K562 (cell line): ENCODE measurements around the gene ETHE1. TPM values are rescaled to one million over a fixed set of nuclear protein-coding genes. Genes with fewer than 3 reads are reported as not detected.

Experiments
- BCL6 ChIP-seq: fragments of 250-450 bp; sonication (Bioruptor Pico); IDR thresholded peaks from 2 replicates; pipeline ENCODE4 v1.4.0; 2020
- CHCHD3 ChIP-seq: fragments of 250-450 bp; sonication (Bioruptor Pico); IDR thresholded peaks from 2 replicates; pipeline ENCODE4 v2.1.2; 2022; ENCODE audit warnings: mild to moderate bottlenecking
- CTCF ChIP-seq, 3 experiments: IDR thresholded peaks in 2 of 3; conservative IDR thresholded peaks in 1 of 3; 2 replicates each; pipeline ENCODE4 v1.5.1; 2011 to 2012; ENCODE audit warnings: low read length in 3 of 3, mild to moderate bottlenecking in 3 of 3, control low read depth in 2 of 3, improper control_type of control experiment in 1 of 3, inconsistent platforms in 1 of 3, low read depth in 1 of 3, mixed read lengths in 1 of 3, moderate library complexity in 1 of 3; ENCODE audit not compliant: insufficient read depth in 2 of 3
- DDX20 ChIP-seq: fragments of 450-650 bp; IDR thresholded peaks from 2 replicates; pipeline ENCODE4 v1.6.1; 2016; ENCODE audit warnings: missing genetic modification characterization, low read depth, mild to moderate bottlenecking, missing compliant biosample characterization, moderate library complexity
- ELF4 ChIP-seq: fragments of 450-650 bp; formaldehyde crosslinking; IDR thresholded peaks from 2 replicates; pipeline ENCODE4 v1.4.0; 2022; ENCODE audit warnings: missing genetic modification characterization
- MGA ChIP-seq: fragments of 450-650 bp; IDR thresholded peaks from 2 replicates; pipeline ENCODE4 v1.6.1; 2016; ENCODE audit warnings: mild to moderate bottlenecking, moderate library complexity
- NFE2 ChIP-seq: IDR thresholded peaks from 2 replicates; pipeline ENCODE4 v1.6.1; 2014; ENCODE audit warnings: antibody characterized with exemption, low read depth
- POLR2H ChIP-seq: IDR thresholded peaks from 2 replicates; pipeline ENCODE4 v1.6.1; 2016; ENCODE audit warnings: missing genetic modification characterization, low read depth, mild to moderate bottlenecking, control low read depth, missing compliant biosample characterization, moderate library complexity
- TCFL5 ChIP-seq: fragments of 250-450 bp; sonication (Bioruptor Pico); conservative IDR thresholded peaks from 2 replicates; pipeline ENCODE4 v1.6.1; 2021; ENCODE audit warnings: mild to moderate bottlenecking, moderate library complexity, matching md5 sums
- THRA ChIP-seq: fragments of 450-650 bp; IDR thresholded peaks from 2 replicates; pipeline ENCODE4 v1.6.1; 2017; ENCODE audit warnings: mild to moderate bottlenecking, moderate library complexity
- ZNF121 ChIP-seq: sonication (generic); formaldehyde crosslinking; conservative IDR thresholded peaks from 2 replicates; pipeline ENCODE4 v1.8.0; 2022; ENCODE audit warnings: missing genetic modification reagents
- ZNF197 ChIP-seq: fragments of 200-800 bp; sonication (Bioruptor generic); IDR thresholded peaks from 2 replicates; pipeline ENCODE4 v1.6.1; 2016; ENCODE audit warnings: low read depth, missing genetic modification characterization, missing compliant biosample characterization
- polyA plus RNA-seq, 8 experiments: library from polyadenylated mRNA; depleted of rRNA in 4 of 8; stranded (reverse) in 5 of 8; unstranded in 3 of 8; fragments of >200 nt; fragmentation: Nextera tagmentation in 2 of 8; fragmentation: Illumina TruSeq in 1 of 8; extraction: Ambion mirVana in 2 of 8; extraction: Trizol in 1 of 8; gene quantifications; 2 replicates each; pipeline versions ENCODE4 v1.2.1 to v1.2.3, GENCODE V29; 2011 to 2014; ENCODE audit warnings: inconsistent platforms in 1 of 8, missing spikeins in 1 of 8
- total RNA-seq, 7 experiments: library from RNA; depleted of rRNA in 6 of 7; stranded (reverse); fragments of >200 nt in 6 of 7; fragmentation: Illumina TruSeq in 2 of 7; extraction: Trizol in 2 of 7; gene quantifications; 2 replicates each; pipeline versions ENCODE4 v1.2.1 to v1.2.3, GENCODE V29; 2011 to 2021; ENCODE audit warnings: low replicate concordance in 1 of 7

The ETHE1 gene
- total and polyA plus RNA-seq, 9 of the 15 experiments (the other 6 are each of a cell fraction or from before 2014, with no cell fraction given): 2.9 to 21.0 (median 10.2) TPM

- TF ChIP-seq ZNF197 (no peak), TCFL5 (CRISPR knock-in tag) (no peak), ZNF121 (no peak), DDX20 (tag) (no peak), POLR2H (tag) (no peak), THRA (no peak), NFE2 (no peak), ELF4 (CRISPR knock-in tag) (no peak), MGA (no peak), BCL6 (no peak), CHCHD3 (no peak), CTCF (IDR thresholded peaks at IDR 0.05 in 2 of 3, conservative IDR thresholded peaks at IDR 0.05 in 1 of 3; ENCODE audit: insufficient read depth in 2 of 3, low read depth in 1 of 3, low read length in 3 of 3) (peak in 2 of 3 experiments; percentile 26 to 52; a peak in 2 of 6 replicates)
Measured at GRCh38 chr19:43503501-43504425, 23.2 kb downstream of the ETHE1 start (continued).
